OCI-LY1 (cell line): ENCODE data around the gene ALPI.

Experiments
- H2AFZ ChIP-seq: fragments of 200-600 bp; sonication (generic), shearing (Covaris generic); 2 replicates; pipeline ENCODE4 v1.6.0; 2014; ENCODE audit warnings: antibody characterized with exemption, mild to moderate bottlenecking, low read length
- H3F3A ChIP-seq: fragments of 200-600 bp; sonication (generic), shearing (Covaris generic); 2 replicates; pipeline ENCODE4 v1.6.0; 2014; ENCODE audit warnings: mild to moderate bottlenecking, antibody characterized with exemption, low read length, moderate library complexity; ENCODE audit not compliant: insufficient read depth
- H3K27ac ChIP-seq: fragments of 200-600 bp; sonication (generic); 2 replicates; pipeline ENCODE4 v1.5.1; 2014; ENCODE audit warnings: low read length, mixed run types, mild to moderate bottlenecking, low read depth; ENCODE audit not compliant: poor library complexity, severe bottlenecking
- H3K27me3 ChIP-seq: fragments of 200-600 bp; sonication (generic); 2 replicates; pipeline ENCODE4 v1.6.0; 2014; ENCODE audit warnings: antibody characterized with exemption, mild to moderate bottlenecking, low read length, moderate library complexity; ENCODE audit not compliant: insufficient read depth
- H3K36me3 ChIP-seq: fragments of 200-600 bp; sonication (generic); 2 replicates; pipeline ENCODE4 v1.6.1; 2014; ENCODE audit warnings: mild to moderate bottlenecking, antibody characterized with exemption, low read length, moderate library complexity, mixed read lengths; ENCODE audit not compliant: insufficient read depth
- H3K4me1 ChIP-seq: fragments of 200-600 bp; sonication (generic); 2 replicates; pipeline ENCODE4 v1.5.1; 2014; ENCODE audit warnings: mild to moderate bottlenecking, low read length, moderate library complexity; ENCODE audit not compliant: insufficient read depth, severe bottlenecking
- H3K4me2 ChIP-seq: fragments of 200-600 bp; sonication (generic), shearing (Covaris generic); 2 replicates; pipeline ENCODE4 v1.6.1; 2014; ENCODE audit warnings: low read length
- H3K4me3 ChIP-seq: fragments of 200-600 bp; sonication (generic); 2 replicates; pipeline ENCODE4 v1.5.1; 2014; ENCODE audit warnings: low read length, low read depth, mild to moderate bottlenecking, mixed read lengths; ENCODE audit not compliant: poor library complexity, severe bottlenecking
- H3K79me2 ChIP-seq: fragments of 200-600 bp; shearing (Covaris generic); 2 replicates; pipeline ENCODE4 v1.6.1; 2016; ENCODE audit warnings: mixed run types, low read length, mixed read lengths; ENCODE audit not compliant: insufficient read depth
- H3K9ac ChIP-seq: fragments of 200-600 bp; sonication (generic), shearing (Covaris generic); 2 replicates; pipeline ENCODE4 v1.6.1; 2014; ENCODE audit warnings: mild to moderate bottlenecking, low read length, mixed read lengths
- H3K9me2 ChIP-seq: fragments of 200-600 bp; sonication (generic), shearing (Covaris generic); 2 replicates; pipeline ENCODE4 v1.6.1; 2014; ENCODE audit warnings: low read depth, mild to moderate bottlenecking, low read length, mixed read lengths
- H3K9me3 ChIP-seq: fragments of 200-600 bp; shearing (Covaris generic); 2 replicates; pipeline ENCODE4 v1.6.1; 2014; ENCODE audit warnings: low read length, mixed read lengths
- H4K20me1 ChIP-seq: fragments of 200-600 bp; sonication (generic), shearing (Covaris generic); 2 replicates; pipeline ENCODE4 v1.6.0; 2016; ENCODE audit warnings: mild to moderate bottlenecking, low read length; ENCODE audit not compliant: insufficient read depth
- EZH2 ChIP-seq: fragments of 200-600 bp; sonication (generic), shearing (Covaris generic); IDR thresholded peaks from 2 replicates; pipeline ENCODE4 v1.8.0; 2017; ENCODE audit warnings: borderline replicate concordance, mixed run types, mild to moderate bottlenecking, antibody characterized with exemption, low read length, moderate library complexity, mixed read lengths
- TF ChIP-seq, protein P1 (sequence below): fragments of 200-600 bp; sonication (generic), shearing (Covaris generic); IDR thresholded peaks from 2 replicates; pipeline ENCODE4 v1.5.1; 2017; ENCODE audit warnings: mild to moderate bottlenecking, antibody characterized with exemption, low read length, moderate library complexity, mixed read lengths

The ALPI gene

GRCh38 chr2:232459419-232460035, 3.6 kb downstream of the ALPI start:
- H4K20me1 ChIP-seq = no peaks in the 10 kb centered on the region
- no peaks in the 10 kb centered on the region for H3K4me1 ChIP-seq
- H3K27me3 ChIP-seq = 0 out of 2 replicates have a peak, but pooled peaks cover 10% of the 10 kb centered on the region
- TF ChIP-seq, protein P1, sequence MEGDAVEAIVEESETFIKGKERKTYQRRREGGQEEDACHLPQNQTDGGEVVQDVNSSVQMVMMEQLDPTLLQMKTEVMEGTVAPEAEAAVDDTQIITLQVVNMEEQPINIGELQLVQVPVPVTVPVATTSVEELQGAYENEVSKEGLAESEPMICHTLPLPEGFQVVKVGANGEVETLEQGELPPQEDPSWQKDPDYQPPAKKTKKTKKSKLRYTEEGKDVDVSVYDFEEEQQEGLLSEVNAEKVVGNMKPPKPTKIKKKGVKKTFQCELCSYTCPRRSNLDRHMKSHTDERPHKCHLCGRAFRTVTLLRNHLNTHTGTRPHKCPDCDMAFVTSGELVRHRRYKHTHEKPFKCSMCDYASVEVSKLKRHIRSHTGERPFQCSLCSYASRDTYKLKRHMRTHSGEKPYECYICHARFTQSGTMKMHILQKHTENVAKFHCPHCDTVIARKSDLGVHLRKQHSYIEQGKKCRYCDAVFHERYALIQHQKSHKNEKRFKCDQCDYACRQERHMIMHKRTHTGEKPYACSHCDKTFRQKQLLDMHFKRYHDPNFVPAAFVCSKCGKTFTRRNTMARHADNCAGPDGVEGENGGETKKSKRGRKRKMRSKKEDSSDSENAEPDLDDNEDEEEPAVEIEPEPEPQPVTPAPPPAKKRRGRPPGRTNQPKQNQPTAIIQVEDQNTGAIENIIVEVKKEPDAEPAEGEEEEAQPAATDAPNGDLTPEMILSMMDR = no peak
- no peak for TF ChIP-seq EZH2
- no peaks in the 10 kb centered on the region for H3K36me3 ChIP-seq
- no peaks in the 10 kb centered on the region for H3K79me2 ChIP-seq
- H3K27ac ChIP-seq = no peak overlapping the region
- no peak overlapping the region for H3K4me2 ChIP-seq
- no peaks in the 10 kb centered on the region for H3K9me3 ChIP-seq
- H3K9me2 ChIP-seq = no peaks in the 10 kb centered on the region
- no peak overlapping the region for H3K4me3 ChIP-seq
- no peak overlapping the region for H2AFZ ChIP-seq
- H3F3A ChIP-seq = no peaks in the 10 kb centered on the region
- no peak overlapping the region for H3K9ac ChIP-seq

DNA sequence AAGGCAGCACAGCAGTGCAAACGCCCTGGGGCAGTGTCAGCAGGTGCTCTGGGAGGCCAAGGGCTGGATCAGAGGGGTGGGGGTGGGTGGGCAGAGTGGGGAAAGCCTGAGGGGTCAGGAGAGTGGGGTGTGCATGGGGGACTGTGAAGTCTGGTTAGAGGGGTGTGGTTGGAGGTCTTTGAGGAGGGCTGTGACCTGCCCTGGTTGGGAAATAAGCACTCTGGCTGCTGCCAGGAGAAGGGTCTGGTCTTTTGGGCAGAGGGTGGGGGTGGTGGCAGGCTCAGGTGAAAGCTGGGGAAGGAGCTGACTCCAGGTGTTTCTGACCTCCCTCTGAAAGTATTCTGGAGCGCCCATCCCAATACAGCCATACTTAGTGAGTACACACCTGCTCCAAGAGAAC, 4.2 kb downstream of the ALPI start:
- Histone ChIP-seq H3K36me3 (no peaks in the 10 kb centered on the region), H3F3A (no peaks in the 10 kb centered on the region), H3K27me3 (0 out of 2 replicates have a peak, but pooled peaks cover 6% of the 10 kb centered on the region), H3K9ac (no peak overlapping the region), H3K4me2 (no peak overlapping the region), H2AFZ (no peak overlapping the region), H3K4me1 (no peaks in the 10 kb centered on the region), H4K20me1 (no peaks in the 10 kb centered on the region), H3K9me2 (no peaks in the 10 kb centered on the region), H3K9me3 (no peaks in the 10 kb centered on the region), H3K79me2 (no peaks in the 10 kb centered on the region), H3K4me3 (no peak overlapping the region), H3K27ac (no peak overlapping the region)
- TF ChIP-seq, protein P1 = no peak
- no peak for TF ChIP-seq EZH2

- no peak overlapping the region for H3K4me2 ChIP-seq
- H3K4me1 ChIP-seq = peaks cover 14% of the 10 kb centered on the region
- H4K20me1 ChIP-seq = no peaks in the 10 kb centered on the region
- no peaks in the 10 kb centered on the region; the same call in 1 of the 2 replicates for H3K36me3 ChIP-seq
- no peaks in the 10 kb centered on the region for H3K79me2 ChIP-seq
- H2AFZ ChIP-seq = no peak overlapping the region
- no peaks in the 10 kb centered on the region for H3K9me2 ChIP-seq
- H3K9me3 ChIP-seq = no peaks in the 10 kb centered on the region
- H3K9ac ChIP-seq = no peak overlapping the region
- H3K27ac ChIP-seq = no peak overlapping the region
- TF ChIP-seq EZH2 = no peak
- TF ChIP-seq, protein P1 = no peak
- no peaks in the 10 kb centered on the region for H3F3A ChIP-seq
- no peaks in the 10 kb centered on the region for H3K27me3 ChIP-seq
- no peak overlapping the region for H3K4me3 ChIP-seq
Measured at GRCh38 chr2:232463701-232464543, 8.0 kb downstream of the ALPI start.
